Peyer's patch (tissue), 4 donors: ENCODE data around the gene FGF1. TPM values are rescaled to one million over a fixed set of nuclear protein-coding genes. Genes with fewer than 3 reads are reported as not detected.
"Not testable (repeated sequence)": the region's sequence is repeated elsewhere in the genome, so short reads cannot be mapped to it uniquely, and the experiment has no call there.

ENCODE experiments used
- DNase-seq, 3 donors: peaks; one replicate each; pipeline ENCODE4 v3.0.0-alpha.2; 2017 to 2019
- H3K27ac ChIP-seq, 4 donors: fragments of 200-600 bp; sonication (generic); one replicate each; pipeline ENCODE4 v1.5.1; 2016 to 2019
- H3K27me3 ChIP-seq, 2 donors: fragments of 200-600 bp; sonication (generic); one replicate each; pipeline ENCODE4 v1.5.1; 2019
- H3K36me3 ChIP-seq, 3 donors: fragments of 200-600 bp; sonication (generic); one replicate each; pipeline ENCODE4 v1.5.1; 2016 to 2019
- H3K4me1 ChIP-seq, 4 donors: fragments of 200-600 bp; sonication (generic); one replicate each; pipeline ENCODE4 v1.5.1; 2016 to 2019
- H3K4me3 ChIP-seq, 4 donors: fragments of 200-600 bp; sonication (generic); 1 replicate in 3 of 4; 2 replicates in 1 of 4; pipeline ENCODE4 v1.5.1; 2016 to 2019; ENCODE audit warnings: mild to moderate bottlenecking in 1 of 4
- H3K9me3 ChIP-seq, 4 donors: fragments of 200-600 bp; sonication (generic); one replicate each; pipeline ENCODE4 v1.5.1; 2016 to 2019; ENCODE audit warnings: mild to moderate bottlenecking in 1 of 4
- POLR2A ChIP-seq, 2 donors: fragments of 450-650 bp; IDR thresholded peaks; one replicate each; pipeline ENCODE4 v1.5.1; 2017; ENCODE audit warnings: antibody characterized with exemption in 2 of 2, mild to moderate bottlenecking in 2 of 2, moderate library complexity in 2 of 2
- total RNA-seq, 4 donors: library from RNA; depleted of rRNA; stranded (reverse); fragments of >200 nt; gene quantifications; one replicate each; pipeline ENCODE4 v1.1.0, GENCODE V29; 2016
- TF ChIP-seq, protein P1 (sequence below), 6 experiments: fragments of 450-650 bp in 4 of 6; fragments of 200-600 bp in 2 of 6; sonication (generic) in 1 of 6; IDR thresholded peaks; one replicate each; pipeline ENCODE4 v1.5.1; 2017 to 2019; ENCODE audit warnings: antibody characterized with exemption in 6 of 6, mild to moderate bottlenecking in 3 of 6, moderate library complexity in 1 of 6

FGF1 gene
- total RNA-seq, 4 donors from 2014 or later: not detected

- TF ChIP-seq, protein P1, sequence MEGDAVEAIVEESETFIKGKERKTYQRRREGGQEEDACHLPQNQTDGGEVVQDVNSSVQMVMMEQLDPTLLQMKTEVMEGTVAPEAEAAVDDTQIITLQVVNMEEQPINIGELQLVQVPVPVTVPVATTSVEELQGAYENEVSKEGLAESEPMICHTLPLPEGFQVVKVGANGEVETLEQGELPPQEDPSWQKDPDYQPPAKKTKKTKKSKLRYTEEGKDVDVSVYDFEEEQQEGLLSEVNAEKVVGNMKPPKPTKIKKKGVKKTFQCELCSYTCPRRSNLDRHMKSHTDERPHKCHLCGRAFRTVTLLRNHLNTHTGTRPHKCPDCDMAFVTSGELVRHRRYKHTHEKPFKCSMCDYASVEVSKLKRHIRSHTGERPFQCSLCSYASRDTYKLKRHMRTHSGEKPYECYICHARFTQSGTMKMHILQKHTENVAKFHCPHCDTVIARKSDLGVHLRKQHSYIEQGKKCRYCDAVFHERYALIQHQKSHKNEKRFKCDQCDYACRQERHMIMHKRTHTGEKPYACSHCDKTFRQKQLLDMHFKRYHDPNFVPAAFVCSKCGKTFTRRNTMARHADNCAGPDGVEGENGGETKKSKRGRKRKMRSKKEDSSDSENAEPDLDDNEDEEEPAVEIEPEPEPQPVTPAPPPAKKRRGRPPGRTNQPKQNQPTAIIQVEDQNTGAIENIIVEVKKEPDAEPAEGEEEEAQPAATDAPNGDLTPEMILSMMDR (IDR thresholded peaks at IDR 0.05): no peak
- no peak for TF ChIP-seq POLR2A (IDR thresholded peaks at IDR 0.05)
- Histone ChIP-seq H3K27ac (no peak overlapping the region), H3K36me3 (no peaks in the 10 kb centered on the region), H3K9me3 (no peaks in the 10 kb centered on the region), H3K27me3 (no peaks in the 10 kb centered on the region), H3K4me1 (no peaks in the 10 kb centered on the region), H3K4me3 (no peak overlapping the region)
- DNase-seq: no peak
Observed at GRCh38 chr5:142654578-142655058, 31.3 kb downstream of the FGF1 start.

DNA sequence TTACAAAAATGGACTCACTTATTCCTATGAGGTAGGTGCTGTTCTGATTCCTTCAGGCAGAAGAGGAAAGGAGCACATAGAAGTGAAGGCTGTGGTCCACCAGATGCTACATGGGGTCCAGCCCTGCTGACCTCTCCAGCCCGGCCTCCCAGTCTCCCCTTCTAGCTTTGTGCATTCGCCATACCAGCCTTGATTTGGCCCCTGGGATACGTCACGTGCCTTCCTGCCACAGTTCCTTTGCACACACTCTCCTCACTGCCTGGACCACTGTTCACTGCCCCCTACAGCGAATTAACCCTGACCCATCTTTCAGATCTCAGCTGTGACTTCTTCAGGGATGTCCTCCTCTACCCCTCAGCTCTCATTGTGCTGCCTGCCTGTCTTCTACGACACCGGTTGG lies 32.6 kb downstream of the FGF1 start:
- TF ChIP-seq, protein P1 (IDR thresholded peaks at IDR 0.05): no peak
- TF ChIP-seq POLR2A (IDR thresholded peaks at IDR 0.05): no peak
- DNase-seq: no peak
- H3K27ac ChIP-seq: no peak overlapping the region
- H3K4me3 ChIP-seq: no peak overlapping the region
- H3K36me3 ChIP-seq: no peaks in the 10 kb centered on the region
- H3K9me3 ChIP-seq: no peaks in the 10 kb centered on the region
- H3K4me1 ChIP-seq: no peaks in the 10 kb centered on the region
- H3K27me3 ChIP-seq: no peaks in the 10 kb centered on the region

- Histone ChIP-seq H3K36me3 (no peaks in the 10 kb centered on the region), H3K9me3 (no peaks in the 10 kb centered on the region), H3K27me3 (no peaks in the 10 kb centered on the region), H3K4me3 (no peak overlapping the region), H3K27ac (no peak overlapping the region), H3K4me1 (no peaks in the 10 kb centered on the region)
- no peak for DNase-seq
- TF ChIP-seq POLR2A (IDR thresholded peaks at IDR 0.05): no peak
- TF ChIP-seq, protein P1 (IDR thresholded peaks at IDR 0.05): no peak
Observed at GRCh38 chr5:142652563-142652962, 33.3 kb downstream of the FGF1 start.

DNA sequence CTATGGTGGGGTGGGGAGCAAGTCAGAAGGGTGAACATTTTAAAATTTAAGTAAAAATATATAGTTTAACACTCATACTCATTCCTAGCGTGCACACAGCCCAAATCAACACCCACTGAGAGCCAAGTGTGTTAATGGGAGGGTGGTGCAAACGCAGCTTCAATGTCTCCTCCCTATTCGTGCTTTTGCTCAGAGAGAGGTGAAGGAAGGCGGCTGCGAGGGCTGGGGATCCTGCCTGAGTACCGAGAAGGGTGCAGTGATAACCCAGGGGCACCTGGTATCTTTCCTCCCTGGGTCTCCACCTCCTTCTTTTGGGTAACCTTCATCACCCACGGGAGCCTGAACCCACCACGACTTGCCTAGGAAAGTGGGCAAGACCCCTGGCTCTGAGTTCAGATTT lies 35.0 kb downstream of the FGF1 start:
- Histone ChIP-seq H3K27me3 (no peaks in the 10 kb centered on the region), H3K9me3 (no peaks in the 10 kb centered on the region), H3K36me3 (no peaks in the 10 kb centered on the region), H3K4me1 (no peaks in the 10 kb centered on the region), H3K27ac (no peak overlapping the region), H3K4me3 (no peak overlapping the region)
- no peak for DNase-seq
- TF ChIP-seq, protein P1 (IDR thresholded peaks at IDR 0.05): no peak
- no peak for TF ChIP-seq POLR2A (IDR thresholded peaks at IDR 0.05)

DNA sequence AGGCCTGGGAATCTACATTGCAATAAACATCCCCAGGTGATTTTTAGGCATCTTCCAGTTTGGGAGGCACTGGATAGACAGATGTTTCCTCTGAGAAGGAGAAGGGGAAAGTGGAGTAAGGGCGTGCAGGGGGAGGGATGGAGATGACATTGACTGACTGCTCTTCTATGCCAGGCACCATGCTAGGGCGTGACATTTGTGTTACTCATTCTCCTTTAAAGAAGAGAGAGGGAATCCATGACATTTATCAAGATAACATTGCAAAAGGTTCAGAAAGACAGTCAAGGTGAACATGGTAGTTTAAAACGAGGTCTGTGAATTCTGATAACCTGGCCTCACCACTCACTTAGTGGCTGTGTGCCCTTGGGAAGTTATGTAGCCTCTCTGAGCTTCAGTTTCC lies 35.8 kb downstream of the FGF1 start:
- Histone ChIP-seq H3K4me3 (no peak overlapping the region), H3K36me3 (no peaks in the 10 kb centered on the region), H3K27me3 (no peaks in the 10 kb centered on the region), H3K27ac (no peak overlapping the region), H3K4me1 (no peaks in the 10 kb centered on the region), H3K9me3 (no peaks in the 10 kb centered on the region)
- TF ChIP-seq, protein P1 (IDR thresholded peaks at IDR 0.05): no peak
- no peak for TF ChIP-seq POLR2A (IDR thresholded peaks at IDR 0.05)
- DNase-seq: no peak

GRCh38 chr5:142648108-142648507 lies 37.8 kb downstream of the FGF1 start:
- not testable (repeated sequence) for H3K4me3 ChIP-seq, H3K27me3 ChIP-seq, H3K4me1 ChIP-seq, H3K36me3 ChIP-seq, H3K9me3 ChIP-seq, DNase-seq, H3K27ac ChIP-seq
